K562 (cell line): Measurements from ENCODE around the gene SPATS2L. TPM values are rescaled to one million over a fixed set of nuclear protein-coding genes. Genes with fewer than 3 reads are reported as not detected.

Experiments used
- ATAC-seq: fragments of 200-7000 bp; cut with Tn5 transposase; 3 replicates; pipeline ENCODE4 v1.9.1; 2020; ENCODE audit warnings: moderate library complexity
- BruUV-seq: library from RNA; stranded (reverse); fragments of 400-500 nt; replicated peaks from 2 replicates; lab custom pipeline; 2021; lab: Mats Ljungman, UMichigan
- CTCF ChIA-PET: fragments of 300-600 bp; formaldehyde crosslinking; extraction: SDS; loops from one replicate; lab custom pipeline; 2021; ENCODE audit warnings: low intra/inter-chr PET ratio; lab: Yijun Ruan, JAX
- POLR2A ChIA-PET: fragments of 300-600, 350-650 bp; sonication (Branson Sonifier 250); formaldehyde crosslinking; extraction: SDS; loops from one replicate; lab custom pipeline; 2021; ENCODE audit warnings: antibody characterized with exemption, inconsistent platforms; lab: Yijun Ruan, JAX
- DNase-seq, 4 experiments: peaks; one replicate each; pipeline versions ENCODE4 v3.0.0 to v3.0.0-alpha.2; 2011 to 2018; ENCODE audit warnings: low spot score in 3 of 4, mixed read lengths in 3 of 4; ENCODE audit errors: extremely low read depth in 1 of 4
- FAIRE-seq: peaks from 2 replicates; lab custom pipeline; 2011; peaks lifted over from hg19 to GRCh38; lab: Jason Lieb, UNC
- H2AFZ ChIP-seq: 2 replicates; pipeline ENCODE4 v1.6.0; 2011; ENCODE audit warnings: low read depth, low read length, control low read depth, inconsistent platforms
- H3K27ac ChIP-seq: fragments of 200-600 bp; 3 replicates; pipeline ENCODE4 v1.8.0; 2011; ENCODE audit warnings: low read depth, mild to moderate bottlenecking, control low read depth, inconsistent platforms, low read length, moderate library complexity, mixed read lengths; ENCODE audit errors: extremely low read depth
- H3K27me3 ChIP-seq, 2 experiments: fragments of 300-600 bp in 1 of 2; 2 replicates in 1 of 2; 3 replicates in 1 of 2; pipeline versions ENCODE4 v1.6.0 to v1.8.0; 2011; ENCODE audit warnings: inconsistent platforms in 2 of 2, low read length in 2 of 2, mild to moderate bottlenecking in 1 of 2, mixed read lengths in 1 of 2, moderate library complexity in 1 of 2; ENCODE audit not compliant: control insufficient read depth in 2 of 2, insufficient read depth in 2 of 2
- H3K36me3 ChIP-seq: fragments of 300-600 bp; 3 replicates; pipeline ENCODE4 v1.8.0; 2011; ENCODE audit warnings: mild to moderate bottlenecking, low read length, inconsistent platforms; ENCODE audit not compliant: control insufficient read depth, insufficient read depth
- H3K4me1 ChIP-seq, 2 experiments: fragments of 200-600 bp in 1 of 2; replicated peaks in 1 of 2; 2 replicates in 1 of 2; 3 replicates in 1 of 2; pipeline versions ENCODE4 v1.5.1 to v1.8.0; 2011; ENCODE audit warnings: inconsistent platforms in 2 of 2, low read length in 2 of 2, mild to moderate bottlenecking in 1 of 2, mixed read lengths in 1 of 2, moderate library complexity in 1 of 2; ENCODE audit not compliant: control insufficient read depth in 2 of 2, insufficient read depth in 2 of 2
- H3K4me2 ChIP-seq: 2 replicates; pipeline ENCODE4 v1.6.1; 2011; ENCODE audit warnings: low read length, control low read depth, inconsistent platforms, mixed read lengths; ENCODE audit not compliant: insufficient read depth
- H3K4me3 ChIP-seq: fragments of 200-600 bp; sonication (generic), shearing (Covaris generic); 2 replicates; pipeline ENCODE4 v1.5.1; 2016; ENCODE audit warnings: control low read depth, inconsistent platforms
- H3K79me2 ChIP-seq: fragments of 200-600 bp; 3 replicates; pipeline ENCODE4 v1.8.0; 2011; ENCODE audit warnings: low read length, inconsistent platforms; ENCODE audit not compliant: control insufficient read depth, insufficient read depth
- H3K9ac ChIP-seq, 2 experiments: 2 replicates each; pipeline versions ENCODE4 v1.6.0 to v1.6.1; 2011; ENCODE audit warnings: low read depth in 2 of 2, low read length in 2 of 2, control low read depth in 1 of 2, inconsistent platforms in 1 of 2, mild to moderate bottlenecking in 1 of 2, mixed read lengths in 1 of 2; ENCODE audit not compliant: insufficient read depth in 1 of 2
- H3K9me1 ChIP-seq: one replicate; pipeline ENCODE4 v1.6.0; 2011; ENCODE audit warnings: inconsistent platforms, mild to moderate bottlenecking, low read length, moderate library complexity; ENCODE audit not compliant: control insufficient read depth, insufficient read depth
- H3K9me3 ChIP-seq: replicated peaks from 2 replicates; pipeline ENCODE4 v1.5.1; 2011; ENCODE audit warnings: low read depth, low read length, inconsistent platforms; ENCODE audit not compliant: control insufficient read depth, insufficient read depth
- H4K20me1 ChIP-seq: replicated peaks from 2 replicates; pipeline ENCODE4 v1.6.1; 2011; ENCODE audit warnings: low read length, inconsistent platforms, mixed read lengths; ENCODE audit not compliant: control insufficient read depth, insufficient read depth
- BRCA1 ChIP-seq, 2 experiments: fragments of 450-650 bp in 1 of 2; sonication (generic) in 1 of 2; formaldehyde crosslinking in 1 of 2; IDR thresholded peaks; 2 replicates each; pipeline versions ENCODE4 v1.5.0 to v1.6.1; 2017 to 2020; ENCODE audit warnings: mild to moderate bottlenecking in 1 of 2, missing genetic modification reagents in 1 of 2
- C11orf30 ChIP-seq: fragments of 450-650 bp; IDR thresholded peaks from 2 replicates; pipeline ENCODE4 v1.6.1; 2016; ENCODE audit warnings: low read depth, mild to moderate bottlenecking
- HDGF ChIP-seq: fragments of 450-650 bp; IDR thresholded peaks from 2 replicates; pipeline ENCODE4 v1.6.1; 2016
- HNRNPUL1 ChIP-seq: fragments of 200-400 bp; formaldehyde crosslinking; IDR thresholded peaks from 2 replicates; pipeline ENCODE4 v1.6.1; 2017; ENCODE audit warnings: low read length
- IRF9 ChIP-seq: fragments of 450-650 bp; IDR thresholded peaks from 2 replicates; pipeline ENCODE4 v1.6.1; 2016; ENCODE audit warnings: missing biosample characterization, missing genetic modification characterization
- MAFG ChIP-seq: fragments of 450-650 bp; conservative IDR thresholded peaks from 2 replicates; pipeline ENCODE4 v1.6.1; 2016; ENCODE audit warnings: missing genetic modification characterization, missing compliant biosample characterization
- TBP ChIP-seq: optimal IDR thresholded peaks from 2 replicates; pipeline ENCODE3; 2011; ENCODE audit warnings: low read depth, low read length, improper control_type of control experiment
- ZBTB11 ChIP-seq, 3 experiments: fragments of 200-800 bp in 1 of 3; fragments of 250-450 bp in 1 of 3; fragments of 450-650 bp in 1 of 3; sonication (Bioruptor Pico) in 1 of 3; sonication (Bioruptor generic) in 1 of 3; formaldehyde crosslinking in 1 of 3; IDR thresholded peaks; 2 replicates each; pipeline versions ENCODE4 v1.6.1 to v1.8.0; 2016 to 2022; ENCODE audit warnings: mild to moderate bottlenecking in 2 of 3, missing genetic modification characterization in 2 of 3, missing compliant biosample characterization in 1 of 3, moderate library complexity in 1 of 3
- ZNF175 ChIP-seq: fragments of 200-800 bp; sonication (Bioruptor generic); IDR thresholded peaks from 2 replicates; pipeline ENCODE4 v1.6.1; 2016; ENCODE audit warnings: low read depth, mild to moderate bottlenecking, missing genetic modification characterization, missing compliant biosample characterization
- ZNF57 ChIP-seq: fragments of 450-650 bp; formaldehyde crosslinking; IDR thresholded peaks from 2 replicates; pipeline ENCODE4 v1.4.0; 2020; ENCODE audit warnings: mild to moderate bottlenecking, moderate library complexity
- WGBS: fragments of 100-300 bp; shearing (Covaris generic); methylation state at CpG from one replicate; pipeline ENCODE4 v1.1.6; 2016; ENCODE audit warnings: low coverage, mixed read lengths; ENCODE audit not compliant: insufficient coverage; ENCODE audit errors: missing lambda C conversion rate; 5-methylcytosine and 5-hydroxymethylcytosine counted together
- in situ Hi-C: fragments of 300-500 bp; cut with MboI; formaldehyde crosslinking; loops from 4 replicates; pipeline ENCODE4 v1.15.0; 2018; ENCODE audit warnings: inconsistent platforms, mixed read lengths
- intact Hi-C: fragments of 100-400 bp; cut with micrococcal nuclease; formaldehyde crosslinking; loops from 2 replicates; pipeline ENCODE4 v1.14.2; 2022
- polyA plus RNA-seq, 8 experiments: library from polyadenylated mRNA; depleted of rRNA in 4 of 8; stranded (reverse) in 5 of 8; unstranded in 3 of 8; fragments of >200 nt; fragmentation: Nextera tagmentation in 2 of 8; fragmentation: Illumina TruSeq in 1 of 8; extraction: Ambion mirVana in 2 of 8; extraction: Trizol in 1 of 8; gene quantifications; 2 replicates each; pipeline versions ENCODE4 v1.2.1 to v1.2.3, GENCODE V29; 2011 to 2014; ENCODE audit warnings: inconsistent platforms in 1 of 8, missing spikeins in 1 of 8
- total RNA-seq, 7 experiments: library from RNA; depleted of rRNA in 6 of 7; stranded (reverse); fragments of >200 nt in 6 of 7; fragmentation: Illumina TruSeq in 2 of 7; extraction: Trizol in 2 of 7; gene quantifications; 2 replicates each; pipeline versions ENCODE4 v1.2.1 to v1.2.3, GENCODE V29; 2011 to 2021; ENCODE audit warnings: low replicate concordance in 1 of 7

Gene SPATS2L
- total and polyA plus RNA-seq, 9 of the 15 experiments (the other 6 are each of a cell fraction or from before 2014, with no cell fraction given) = 11.3 to 41.5 (median 24.9) TPM

- H3K4me3 ChIP-seq = no peak overlapping the region
- FAIRE-seq = no peak
- H3K9me3 ChIP-seq = no peaks in the 10 kb centered on the region
- TF ChIP-seq BRCA1 (IDR thresholded peaks at IDR 0.05) (no peak), BRCA1 (CRISPR knock-in tag; IDR thresholded peaks at IDR 0.05) (no peak), HNRNPUL1 (no peak), TBP (no peak), ZNF175 (CRISPR knock-in tag) (no peak), ZBTB11 (CRISPR knock-in tag; IDR thresholded peaks at IDR 0.05) (no peak), HDGF (no peak), C11orf30 (no peak), MAFG (tag) (no peak), IRF9 (no peak), ZNF57 (CRISPR knock-in tag) (no peak)
- no peaks in the 10 kb centered on the region for H4K20me1 ChIP-seq
- H2AFZ ChIP-seq = no peak overlapping the region
- POLR2A ChIA-PET = no interaction called here
- in situ Hi-C loops (loop anchor here (5.0 kb wide), 1 partner anchor 501 kb away; no protein-coding TSS in a partner anchor), intact Hi-C loops (loop anchor here (5.0 kb wide), 1 partner anchor 166 kb away; the partner anchor contains the start of gene SPATS2L)
- BruUV-seq = no TSS peak
- no peaks in the 10 kb centered on the region for H3K27me3 ChIP-seq
- no peaks in the 10 kb centered on the region for H3K9me1 ChIP-seq
- 74% methylated on average over 7 of the region's 14 CpGs for WGBS
- no peak for DNase-seq
- H3K9ac ChIP-seq = no peak overlapping the region
- no peaks in the 10 kb centered on the region for H3K79me2 ChIP-seq
- H3K4me1 ChIP-seq = no peaks in the 10 kb centered on the region
- no peaks in the 10 kb centered on the region; the same call in 2 of the 3 replicates for H3K36me3 ChIP-seq
- H3K27ac ChIP-seq = no peak overlapping the region
- CTCF ChIA-PET = no interaction called here
- no peak for ATAC-seq
- H3K4me2 ChIP-seq = no peak overlapping the region
Measured at GRCh38 chr2:200472853-200473464, 166.5 kb downstream of the SPATS2L start.
